HEK293 (cell line): ENCODE measurements around the gene ADRM1.

ENCODE experiments used
- CTCF ChIA-PET: fragments of 350-600 bp; formaldehyde crosslinking; extraction: SDS; loops from one replicate; lab custom pipeline; 2021; ENCODE audit warnings: antibody characterized with exemption; lab: Yijun Ruan, JAX
- POLR2A ChIA-PET: fragments of 300-600 bp; formaldehyde crosslinking; extraction: SDS; loops from one replicate; lab custom pipeline; 2020; ENCODE audit warnings: antibody characterized with exemption, inconsistent platforms; lab: Yijun Ruan, JAX
- H3K27ac ChIP-seq: fragments of 200-500 bp; sonication (Bioruptor generic); 2 replicates; pipeline ENCODE4 v1.5.1; 2014; ENCODE audit warnings: low read depth, low read length, control low read depth, inconsistent platforms; ENCODE audit errors: extremely low read depth
- H3K36me3 ChIP-seq, 2 experiments: fragments of 200-500 bp in 1 of 2; sonication (Bioruptor generic) in 1 of 2; 1 replicate in 1 of 2; 2 replicates in 1 of 2; pipeline ENCODE4 v1.5.1; 2014 to 2017; ENCODE audit warnings: inconsistent platforms in 2 of 2, low read length in 2 of 2; ENCODE audit not compliant: control insufficient read depth in 2 of 2, insufficient read depth in 1 of 2
- H3K4me1 ChIP-seq: fragments of 200-500 bp; sonication (Bioruptor generic); 2 replicates; pipeline ENCODE4 v1.5.1; 2014; ENCODE audit warnings: mild to moderate bottlenecking, low read length, inconsistent platforms; ENCODE audit not compliant: control insufficient read depth, insufficient read depth
- H3K4me3 ChIP-seq: 2 replicates; pipeline ENCODE4 v1.5.1; 2011; ENCODE audit warnings: low read depth, mild to moderate bottlenecking, control low read depth, low read length, moderate library complexity
- H3K9me3 ChIP-seq: fragments of 200-500 bp; sonication (Bioruptor generic); 2 replicates; pipeline ENCODE4 v1.5.1; 2014; ENCODE audit warnings: low read depth, low read length, inconsistent platforms; ENCODE audit not compliant: control insufficient read depth, insufficient read depth
- EGR2 ChIP-seq: fragments of 450-650 bp; formaldehyde crosslinking; IDR thresholded peaks from 2 replicates; pipeline ENCODE4 v1.5.1; 2016; ENCODE audit warnings: low read depth, missing biosample characterization, missing genetic modification characterization
- IKZF3 ChIP-seq: fragments of 450-650 bp; IDR thresholded peaks from 2 replicates; pipeline ENCODE4 v1.5.0; 2018; ENCODE audit warnings: missing biosample characterization, mild to moderate bottlenecking, missing genetic modification characterization, moderate library complexity
- KLF8 ChIP-seq: fragments of 450-650 bp; formaldehyde crosslinking; IDR thresholded peaks from 2 replicates; pipeline ENCODE4 v1.5.1; 2016; ENCODE audit warnings: missing biosample characterization, missing genetic modification characterization
- MYNN ChIP-seq: fragments of 450-650 bp; formaldehyde crosslinking; IDR thresholded peaks from 2 replicates; pipeline ENCODE4 v1.5.1; 2016; ENCODE audit warnings: missing biosample characterization, missing genetic modification characterization, borderline replicate concordance
- RBAK ChIP-seq: fragments of 450-650 bp; formaldehyde crosslinking; IDR thresholded peaks from 2 replicates; pipeline ENCODE4 v1.5.1; 2016; ENCODE audit warnings: missing biosample characterization, missing genetic modification characterization
- SCRT2 ChIP-seq: fragments of 450-650 bp; formaldehyde crosslinking; IDR thresholded peaks from 2 replicates; pipeline ENCODE4 v1.5.1; 2016; ENCODE audit warnings: missing biosample characterization, missing genetic modification characterization
- ZNF112 ChIP-seq: fragments of 450-650 bp; formaldehyde crosslinking; IDR thresholded peaks from 2 replicates; pipeline ENCODE4 v1.5.0; 2017; ENCODE audit warnings: missing biosample characterization, missing genetic modification characterization
- ZNF121 ChIP-seq: fragments of 450-650 bp; formaldehyde crosslinking; IDR thresholded peaks from 2 replicates; pipeline ENCODE4 v1.5.1; 2016; ENCODE audit warnings: missing biosample characterization, missing genetic modification characterization
- ZNF155 ChIP-seq: fragments of 450-650 bp; formaldehyde crosslinking; IDR thresholded peaks from 2 replicates; pipeline ENCODE4 v1.5.1; 2016; ENCODE audit warnings: missing biosample characterization, missing genetic modification characterization
- ZNF184 ChIP-seq: fragments of 450-650 bp; IDR thresholded peaks from 2 replicates; pipeline ENCODE4 v1.5.1; 2018; ENCODE audit warnings: missing biosample characterization, mild to moderate bottlenecking, missing genetic modification characterization
- ZNF221 ChIP-seq: fragments of 450-650 bp; formaldehyde crosslinking; IDR thresholded peaks from 2 replicates; pipeline ENCODE4 v1.5.1; 2017; ENCODE audit warnings: missing biosample characterization, missing genetic modification characterization, borderline replicate concordance
- ZNF548 ChIP-seq: fragments of 450-650 bp; formaldehyde crosslinking; IDR thresholded peaks from 2 replicates; pipeline ENCODE4 v1.5.1; 2016; ENCODE audit warnings: missing biosample characterization, missing genetic modification characterization
- ZNF585B ChIP-seq: fragments of 450-650 bp; formaldehyde crosslinking; IDR thresholded peaks from 2 replicates; pipeline ENCODE4 v1.5.1; 2016; ENCODE audit warnings: missing biosample characterization, missing genetic modification characterization
- ZNF596 ChIP-seq: fragments of 450-650 bp; IDR thresholded peaks from 2 replicates; pipeline ENCODE4 v1.5.0; 2018; ENCODE audit warnings: missing biosample characterization, mild to moderate bottlenecking, missing genetic modification characterization, moderate library complexity
- ZNF621 ChIP-seq: fragments of 450-650 bp; formaldehyde crosslinking; IDR thresholded peaks from 2 replicates; pipeline ENCODE4 v1.5.1; 2017; ENCODE audit warnings: missing biosample characterization, missing genetic modification characterization
- ZNF677 ChIP-seq: fragments of 450-650 bp; IDR thresholded peaks from 2 replicates; pipeline ENCODE4 v1.5.0; 2018; ENCODE audit warnings: missing biosample characterization, mild to moderate bottlenecking, missing genetic modification characterization, moderate library complexity
- ZNF843 ChIP-seq: fragments of 450-650 bp; formaldehyde crosslinking; IDR thresholded peaks from 2 replicates; pipeline ENCODE4 v1.5.1; 2016; ENCODE audit warnings: missing biosample characterization, missing genetic modification characterization
- ZSCAN16 ChIP-seq: fragments of 450-650 bp; formaldehyde crosslinking; IDR thresholded peaks from 2 replicates; pipeline ENCODE4 v1.5.1; 2016; ENCODE audit warnings: missing biosample characterization, missing genetic modification characterization
- ZSCAN30 ChIP-seq: fragments of 450-650 bp; IDR thresholded peaks from 2 replicates; pipeline ENCODE4 v1.5.1; 2018; ENCODE audit warnings: missing biosample characterization, mild to moderate bottlenecking, missing genetic modification characterization, moderate library complexity
- TF ChIP-seq, protein P1 (sequence below): fragments of 450-650 bp; formaldehyde crosslinking; IDR thresholded peaks from 2 replicates; pipeline ENCODE4 v1.5.1; 2016; ENCODE audit warnings: missing biosample characterization, missing genetic modification characterization
- TF ChIP-seq, protein P2 (sequence below): fragments of 450-650 bp; formaldehyde crosslinking; IDR thresholded peaks from 2 replicates; pipeline ENCODE4 v1.5.1; 2016; ENCODE audit warnings: missing biosample characterization, missing genetic modification characterization
- TF ChIP-seq, protein P3 (sequence below): fragments of 450-650 bp; formaldehyde crosslinking; optimal IDR thresholded peaks from 2 replicates; pipeline ENCODE3; 2016; ENCODE audit warnings: missing biosample characterization, mild to moderate bottlenecking, missing genetic modification characterization
- TF ChIP-seq, protein P4 (sequence below): fragments of 450-650 bp; formaldehyde crosslinking; IDR thresholded peaks from 2 replicates; pipeline ENCODE4 v1.5.1; 2016; ENCODE audit warnings: missing biosample characterization, missing genetic modification characterization

Gene ADRM1

DNA sequence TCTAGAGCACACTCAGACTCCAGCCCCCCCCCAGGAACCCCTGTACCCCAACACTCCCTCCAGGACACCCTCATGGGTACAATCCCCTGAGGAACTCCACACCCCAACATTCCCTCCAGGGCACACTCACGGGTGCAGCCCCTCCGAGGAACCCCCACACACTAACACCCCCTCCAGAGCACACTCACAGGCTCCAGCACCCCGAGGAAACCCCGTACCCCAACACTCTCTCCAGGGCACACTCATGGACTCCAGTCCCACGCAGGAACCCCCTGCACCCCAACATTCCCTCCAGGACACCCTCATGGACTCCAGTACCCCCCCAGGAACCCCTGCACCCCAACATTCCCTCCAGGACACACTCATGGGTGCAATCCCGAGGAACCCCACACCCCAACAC is 32.7 kb downstream of the ADRM1 start:
- H3K9me3 ChIP-seq = no peaks in the 10 kb centered on the region
- CTCF ChIA-PET = no interaction called here
- POLR2A ChIA-PET = no interaction called here
- TF ChIP-seq, protein P1, sequence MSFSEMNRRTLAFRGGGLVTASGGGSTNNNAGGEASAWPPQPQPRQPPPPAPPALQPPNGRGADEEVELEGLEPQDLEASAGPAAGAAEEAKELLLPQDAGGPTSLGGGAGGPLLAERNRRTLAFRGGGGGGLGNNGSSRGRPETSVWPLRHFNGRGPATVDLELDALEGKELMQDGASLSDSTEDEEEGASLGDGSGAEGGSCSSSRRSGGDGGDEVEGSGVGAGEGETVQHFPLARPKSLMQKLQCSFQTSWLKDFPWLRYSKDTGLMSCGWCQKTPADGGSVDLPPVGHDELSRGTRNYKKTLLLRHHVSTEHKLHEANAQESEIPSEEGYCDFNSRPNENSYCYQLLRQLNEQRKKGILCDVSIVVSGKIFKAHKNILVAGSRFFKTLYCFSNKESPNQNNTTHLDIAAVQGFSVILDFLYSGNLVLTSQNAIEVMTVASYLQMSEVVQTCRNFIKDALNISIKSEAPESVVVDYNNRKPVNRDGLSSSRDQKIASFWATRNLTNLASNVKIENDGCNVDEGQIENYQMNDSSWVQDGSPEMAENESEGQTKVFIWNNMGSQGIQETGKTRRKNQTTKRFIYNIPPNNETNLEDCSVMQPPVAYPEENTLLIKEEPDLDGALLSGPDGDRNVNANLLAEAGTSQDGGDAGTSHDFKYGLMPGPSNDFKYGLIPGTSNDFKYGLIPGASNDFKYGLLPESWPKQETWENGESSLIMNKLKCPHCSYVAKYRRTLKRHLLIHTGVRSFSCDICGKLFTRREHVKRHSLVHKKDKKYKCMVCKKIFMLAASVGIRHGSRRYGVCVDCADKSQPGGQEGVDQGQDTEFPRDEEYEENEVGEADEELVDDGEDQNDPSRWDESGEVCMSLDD = peak; percentile 98
- no peak for TF ChIP-seq ZNF843
- no peaks in the 10 kb centered on the region for H3K4me1 ChIP-seq
- H3K4me3 ChIP-seq = no peak overlapping the region
- no peak overlapping the region for H3K27ac ChIP-seq
- peaks cover 0 to 74% of the 10 kb centered on the region in 2 experiments; a peak in 2 of 3 replicates for H3K36me3 ChIP-seq

DNA sequence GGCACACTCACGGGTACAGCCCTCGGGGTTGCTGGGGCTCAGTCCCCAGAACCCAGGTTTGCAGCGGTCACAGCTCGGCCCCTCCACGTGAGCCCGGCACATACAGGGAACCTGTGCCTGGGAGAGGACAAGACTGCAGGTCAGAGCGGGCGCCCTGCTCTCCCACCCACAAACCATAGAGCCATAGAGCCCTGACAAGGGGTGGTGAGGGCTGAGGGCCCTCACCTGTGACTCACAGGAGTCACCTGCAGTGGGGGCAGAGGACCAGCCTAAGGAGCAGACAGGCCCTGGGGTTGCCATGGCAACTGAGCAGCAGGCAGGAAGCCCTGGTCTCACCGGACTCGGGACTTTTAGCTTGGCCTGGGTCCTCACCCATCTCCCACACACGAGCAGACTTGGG is 33.5 kb downstream of the ADRM1 start:
- Histone ChIP-seq H3K36me3 (peaks cover 0 to 74% of the 10 kb centered on the region in 2 experiments; a peak in 2 of 3 replicates), H3K4me1 (no peaks in the 10 kb centered on the region)

DNA sequence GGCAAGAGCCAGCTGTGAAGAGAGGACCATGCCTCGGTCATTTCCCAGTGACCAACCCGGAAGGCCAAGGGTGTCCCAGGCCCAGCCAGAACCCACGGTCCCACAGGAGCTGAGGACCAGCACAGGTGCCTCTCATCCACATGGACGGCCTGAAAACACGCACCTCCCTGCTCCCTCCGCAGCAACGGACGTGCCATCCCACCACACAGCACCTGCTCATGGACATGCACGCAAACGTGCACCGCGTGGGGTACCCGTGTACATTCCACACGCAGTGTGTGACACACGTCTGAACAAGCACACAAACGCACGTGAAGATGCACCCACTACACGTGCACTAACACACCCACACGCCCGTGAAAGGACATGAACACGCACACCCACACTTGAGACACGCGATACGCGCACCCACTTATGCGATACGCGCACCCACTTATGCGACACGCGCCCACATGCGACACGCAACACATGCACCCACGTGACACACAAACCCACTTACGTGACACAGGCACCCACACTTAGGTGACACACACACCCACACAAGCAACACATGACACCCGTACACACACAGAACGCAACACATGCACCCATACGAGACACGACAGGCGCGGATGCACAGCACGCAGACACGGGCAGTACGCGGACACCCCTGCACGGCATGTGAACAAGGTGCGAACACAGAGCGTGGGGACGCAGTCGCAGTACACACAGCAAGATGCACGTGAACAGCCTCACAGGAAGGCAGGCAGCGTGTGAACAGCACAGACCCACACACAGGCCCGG is 34.2 kb downstream of the ADRM1 start:
- Histone ChIP-seq H3K4me3 (no peak overlapping the region), H3K9me3 (no peaks in the 10 kb centered on the region), H3K27ac (no peak overlapping the region), H3K36me3 (peaks cover 0 to 69% of the 10 kb centered on the region in 2 experiments; a peak in 2 of 3 replicates), H3K4me1 (no peaks in the 10 kb centered on the region)
- POLR2A ChIA-PET = no interaction called here
- CTCF ChIA-PET = no interaction called here
- TF ChIP-seq RBAK (tag by site-specific recombination) = no peak
- TF ChIP-seq, protein P2, sequence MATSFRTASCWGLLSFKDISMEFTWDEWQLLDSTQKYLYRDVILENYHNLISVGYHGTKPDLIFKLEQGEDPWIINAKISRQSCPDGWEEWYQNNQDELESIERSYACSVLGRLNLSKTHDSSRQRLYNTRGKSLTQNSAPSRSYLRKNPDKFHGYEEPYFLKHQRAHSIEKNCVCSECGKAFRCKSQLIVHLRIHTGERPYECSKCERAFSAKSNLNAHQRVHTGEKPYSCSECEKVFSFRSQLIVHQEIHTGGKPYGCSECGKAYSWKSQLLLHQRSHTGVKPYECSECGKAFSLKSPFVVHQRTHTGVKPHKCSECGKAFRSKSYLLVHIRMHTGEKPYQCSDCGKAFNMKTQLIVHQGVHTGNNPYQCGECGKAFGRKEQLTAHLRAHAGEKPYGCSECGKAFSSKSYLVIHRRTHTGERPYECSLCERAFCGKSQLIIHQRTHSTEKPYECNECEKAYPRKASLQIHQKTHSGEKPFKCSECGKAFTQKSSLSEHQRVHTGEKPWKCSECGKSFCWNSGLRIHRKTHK = no peak
- TF ChIP-seq, protein P3, sequence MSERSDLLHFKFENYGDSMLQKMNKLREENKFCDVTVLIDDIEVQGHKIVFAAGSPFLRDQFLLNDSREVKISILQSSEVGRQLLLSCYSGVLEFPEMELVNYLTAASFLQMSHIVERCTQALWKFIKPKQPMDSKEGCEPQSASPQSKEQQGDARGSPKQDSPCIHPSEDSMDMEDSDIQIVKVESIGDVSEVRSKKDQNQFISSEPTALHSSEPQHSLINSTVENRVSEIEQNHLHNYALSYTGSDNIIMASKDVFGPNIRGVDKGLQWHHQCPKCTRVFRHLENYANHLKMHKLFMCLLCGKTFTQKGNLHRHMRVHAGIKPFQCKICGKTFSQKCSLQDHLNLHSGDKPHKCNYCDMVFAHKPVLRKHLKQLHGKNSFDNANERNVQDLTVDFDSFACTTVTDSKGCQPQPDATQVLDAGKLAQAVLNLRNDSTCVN = peak; percentile 12
- no peak for TF ChIP-seq ZNF596 (tag by site-specific recombination)
- TF ChIP-seq, protein P4, sequence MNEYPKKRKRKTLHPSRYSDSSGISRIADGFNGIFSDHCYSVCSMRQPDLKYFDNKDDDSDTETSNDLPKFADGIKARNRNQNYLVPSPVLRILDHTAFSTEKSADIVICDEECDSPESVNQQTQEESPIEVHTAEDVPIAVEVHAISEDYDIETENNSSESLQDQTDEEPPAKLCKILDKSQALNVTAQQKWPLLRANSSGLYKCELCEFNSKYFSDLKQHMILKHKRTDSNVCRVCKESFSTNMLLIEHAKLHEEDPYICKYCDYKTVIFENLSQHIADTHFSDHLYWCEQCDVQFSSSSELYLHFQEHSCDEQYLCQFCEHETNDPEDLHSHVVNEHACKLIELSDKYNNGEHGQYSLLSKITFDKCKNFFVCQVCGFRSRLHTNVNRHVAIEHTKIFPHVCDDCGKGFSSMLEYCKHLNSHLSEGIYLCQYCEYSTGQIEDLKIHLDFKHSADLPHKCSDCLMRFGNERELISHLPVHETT (tag by site-specific recombination) = no peak
- no peak for TF ChIP-seq ZNF677 (tag by site-specific recombination)
- TF ChIP-seq ZNF585B = no peak
- no peak for TF ChIP-seq ZNF843
- TF ChIP-seq ZSCAN16 (tag by site-specific recombination) = no peak
- no peak for TF ChIP-seq ZNF121 (tag by site-specific recombination)
- no peak for TF ChIP-seq ZNF155 (tag by site-specific recombination)
- TF ChIP-seq SCRT2 (tag by site-specific recombination) = no peak
- no peak for TF ChIP-seq ZNF221
- TF ChIP-seq ZNF112 = no peak
- TF ChIP-seq ZNF184 = no peak
- no peak for TF ChIP-seq ZNF621 (tag by site-specific recombination)
- no peak for TF ChIP-seq ZNF548 (tag by site-specific recombination)
- peak; percentile 83 for TF ChIP-seq EGR2 (tag by site-specific recombination)
- no peak for TF ChIP-seq IKZF3 (tag by site-specific recombination)
- no peak for TF ChIP-seq KLF8 (tag by site-specific recombination)

More for the DNA sequence above, 33.5 kb downstream of the ADRM1 start:
- ChIA-PET CTCF (no interaction called here), POLR2A (no interaction called here)
- no peak overlapping the region for H3K4me3 ChIP-seq
- no peak overlapping the region for H3K27ac ChIP-seq
- TF ChIP-seq MYNN (tag by site-specific recombination) = 0 out of 2 replicates have a peak, but pooled peaks have one; percentile 49
- TF ChIP-seq ZSCAN30 = no peak
- no peaks in the 10 kb centered on the region for H3K9me3 ChIP-seq
